Adrenal gland (tissue), 12 donors: ENCODE data around the gene FGFRL1. TPM values are rescaled to one million over a fixed set of nuclear protein-coding genes. Genes with fewer than 3 reads are reported as not detected.

Source experiments
- DNase-seq, 7 donors: peaks; one replicate each; pipeline ENCODE4 v3.0.0-alpha.2; 2019 to 2020
- H3K27ac ChIP-seq, 5 donors: fragments of 200-600 bp; sonication (generic) in 4 of 5; 1 replicate in 3 of 5; 2 replicates in 2 of 5; pipeline versions ENCODE4 v1.5.1 to v1.8.0; 2016 to 2020; ENCODE audit warnings: mild to moderate bottlenecking in 1 of 5
- H3K27me3 ChIP-seq: fragments of 200-600 bp; 2 replicates; pipeline ENCODE4 v1.8.0; 2021
- H3K36me3 ChIP-seq, 2 donors: fragments of 200-600 bp; replicated peaks in 1 of 2; 1 replicate in 1 of 2; 2 replicates in 1 of 2; pipeline versions ENCODE4 v1.5.1 to v1.8.0; 2018 to 2022
- H3K4me1 ChIP-seq, 2 donors: fragments of 200-600 bp; replicated peaks in 1 of 2; 1 replicate in 1 of 2; 2 replicates in 1 of 2; pipeline versions ENCODE4 v1.5.1 to v1.8.0; 2018 to 2021
- H3K4me3 ChIP-seq, 4 donors: fragments of 200-600 bp; sonication (generic) in 3 of 4; one replicate each; pipeline ENCODE4 v1.5.1; 2016 to 2018
- H3K9me3 ChIP-seq, 3 donors: fragments of 200-600 bp; sonication (generic) in 1 of 3; replicated peaks in 1 of 3; 1 replicate in 2 of 3; 2 replicates in 1 of 3; pipeline versions ENCODE4 v1.5.1 to v1.8.0; 2016 to 2021
- CTCF ChIP-seq, 6 experiments: fragments of 450-650 bp in 4 of 6; fragments of 200-600 bp in 2 of 6; sonication (generic) in 1 of 6; IDR thresholded peaks; 1 replicate in 5 of 6; 2 replicates in 1 of 6; pipeline versions ENCODE4 v1.5.1 to v1.8.0; 2016 to 2021; ENCODE audit warnings: antibody characterized with exemption in 6 of 6, mild to moderate bottlenecking in 2 of 6, moderate library complexity in 1 of 6
- POLR2A ChIP-seq, 2 donors: fragments of 450-650 bp; IDR thresholded peaks; one replicate each; pipeline ENCODE4 v1.6.1; 2017; ENCODE audit warnings: antibody characterized with exemption in 2 of 2, mild to moderate bottlenecking in 2 of 2, moderate library complexity in 1 of 2
- WGBS, 4 donors: extraction: QIAGEN DNeasy Blood & Tissue Kit in 2 of 4; methylation state at CpG; one replicate each; pipeline versions ENCODE4 v1.1.5 to v1.1.7; 2013 to 2017; 5-methylcytosine and 5-hydroxymethylcytosine counted together
- intact Hi-C, 2 donors: fragments of 100-400 bp; cut with DNase I; formaldehyde crosslinking; loops; one replicate each; pipeline versions ENCODE4 v1.14.1 to v1.15.0; 2022 to 2023
- polyA plus RNA-seq, 3 donors: library from polyadenylated mRNA; stranded (reverse); fragments of 200-250 nt in 2 of 3; fragments of 350-450 nt in 1 of 3; fragmentation: Illumina TruSeq in 1 of 3; extraction: RNeasy Lipid Tissue Mini Kit (QIAGEN cat#74804) in 1 of 3; gene quantifications; one replicate each; pipeline ENCODE4 v1.2.3, GENCODE V29; 2013 to 2014
- total RNA-seq, 9 donors: library from RNA; depleted of rRNA in 4 of 9; stranded (reverse); fragments of >200 nt in 4 of 9; fragments of 120-200 nt in 1 of 9; fragmentation: NEBNext Ultra II Directional in 1 of 9; extraction: Animal tissue kit (Norgen Biotek cat#: 25700) in 1 of 9; gene quantifications; one replicate each; pipeline versions ENCODE4 v1.1.0 to v1.2.4, GENCODE V29; 2013 to 2023
- donor health status: healthy with polysubstance abuse.
- donor health status: Bipolar disorder and iron deficiency.
- donor health status: DM: yes; HTN: yes; CAD: no.
- donor health status: DM: no; HTN: no; CAD: no.
- donor health status: DM: no; HTN: no; CAD: no.
- donor health status: DM: yes; HTN: yes; CAD: no.

FGFRL1 gene
- total and polyA plus RNA-seq, 12 donors: 24.4 to 274 (median 77.8) TPM

GRCh38 chr4:1041147-1041935 lies 29.9 kb downstream of the FGFRL1 start:
- TF ChIP-seq POLR2A (IDR thresholded peaks at IDR 0.05) (no peak), CTCF (IDR thresholded peaks at IDR 0.05) (no peak)
- Histone ChIP-seq H3K9me3 (no peaks in the 10 kb centered on the region), H3K4me1 (peaks cover 5 to 16% of the 10 kb centered on the region in 2 donors), H3K27ac (peak overlapping the region in 1 of 5 donors; percentile 2), H3K36me3 (no peaks in the 10 kb centered on the region), H3K27me3 (no peaks in the 10 kb centered on the region), H3K4me3 (no peak overlapping the region)
- DNase-seq: no peak
- intact Hi-C loops: no loop called here
- WGBS, 4 donors: 51 to 86% (median 65%) methylated on average over 13 to 36 of the region's 36 CpGs

GRCh38 chr4:1041936-1042330 lies 30.5 kb downstream of the FGFRL1 start:
- no peak for DNase-seq
- H3K27ac ChIP-seq: no peak overlapping the region
- H3K27me3 ChIP-seq: no peaks in the 10 kb centered on the region
- H3K4me3 ChIP-seq: no peak overlapping the region
- no peaks in the 10 kb centered on the region for H3K36me3 ChIP-seq
- intact Hi-C loops: no loop called here
- no peak for TF ChIP-seq CTCF (IDR thresholded peaks at IDR 0.05)
- no peak for TF ChIP-seq POLR2A (IDR thresholded peaks at IDR 0.05)
- H3K9me3 ChIP-seq: no peaks in the 10 kb centered on the region
- H3K4me1 ChIP-seq: peaks cover 5 to 16% of the 10 kb centered on the region in 2 donors
- 60 to 73% (median 64%) methylated on average over 7 to 8 of the region's 8 CpGs for WGBS, 4 donors

- no peak overlapping the region for H3K4me3 ChIP-seq
- DNase-seq: peak in 1 of 7 donors; percentile 13
- no peak overlapping the region for H3K27ac ChIP-seq
- no peaks in the 10 kb centered on the region for H3K27me3 ChIP-seq
- no peaks in the 10 kb centered on the region for H3K36me3 ChIP-seq
- peaks cover 5 to 16% of the 10 kb centered on the region in 2 donors for H3K4me1 ChIP-seq
- no peaks in the 10 kb centered on the region for H3K9me3 ChIP-seq
- TF ChIP-seq CTCF (IDR thresholded peaks at IDR 0.05): no peak
- no peak for TF ChIP-seq POLR2A (IDR thresholded peaks at IDR 0.05)
- intact Hi-C loops: no loop called here
- 86 to 92% (median 91%) methylated on average over 14 to 17 of the region's 17 CpGs for WGBS, 4 donors
These were observed 31.1 kb downstream of the FGFRL1 start for GRCh38 chr4:1042352-1043055.

GRCh38 chr4:1043162-1043561 lies 31.7 kb downstream of the FGFRL1 start:
- no peaks in the 10 kb centered on the region for H3K27me3 ChIP-seq
- H3K4me1 ChIP-seq: peaks cover 5 to 16% of the 10 kb centered on the region in 2 donors
- 47 to 70% (median 53%) methylated on average over 4 to 7 of the region's 7 CpGs for WGBS, 4 donors
- H3K27ac ChIP-seq: no peak overlapping the region
- no peak for DNase-seq
- TF ChIP-seq POLR2A (IDR thresholded peaks at IDR 0.05): no peak
- no peak for TF ChIP-seq CTCF (IDR thresholded peaks at IDR 0.05)
- intact Hi-C loops: no loop called here
- H3K9me3 ChIP-seq: no peaks in the 10 kb centered on the region
- no peaks in the 10 kb centered on the region for H3K36me3 ChIP-seq
- no peak overlapping the region for H3K4me3 ChIP-seq
